ENCODE measurements around the gene ZC3H12C.

Gene ZC3H12C

DNA sequence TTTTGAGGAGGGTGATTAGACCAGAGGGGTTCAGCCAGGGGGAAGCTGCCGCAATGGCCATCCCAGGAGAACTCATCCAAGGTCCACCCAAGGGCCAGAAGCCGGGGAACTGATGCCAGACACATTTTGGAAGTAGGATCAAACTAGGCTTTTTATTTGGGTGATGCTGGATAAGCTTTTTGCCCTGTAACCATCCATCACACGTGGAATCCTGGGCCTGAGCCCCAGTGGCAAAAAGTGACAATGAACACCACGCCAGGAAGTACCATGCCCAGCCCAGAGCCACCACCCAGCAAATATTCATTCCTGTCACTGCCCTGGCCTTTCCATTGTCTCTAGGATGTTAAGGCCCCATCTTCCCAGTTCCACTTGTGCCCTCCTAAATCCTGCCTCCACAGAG lies 85.9 kb downstream of the ZC3H12C start:
- DNase-seq (ENCODE audit: low spot score) = no peak
- H3K4me3 ChIP-seq = no peak overlapping the region
- TF ChIP-seq, protein P1, sequence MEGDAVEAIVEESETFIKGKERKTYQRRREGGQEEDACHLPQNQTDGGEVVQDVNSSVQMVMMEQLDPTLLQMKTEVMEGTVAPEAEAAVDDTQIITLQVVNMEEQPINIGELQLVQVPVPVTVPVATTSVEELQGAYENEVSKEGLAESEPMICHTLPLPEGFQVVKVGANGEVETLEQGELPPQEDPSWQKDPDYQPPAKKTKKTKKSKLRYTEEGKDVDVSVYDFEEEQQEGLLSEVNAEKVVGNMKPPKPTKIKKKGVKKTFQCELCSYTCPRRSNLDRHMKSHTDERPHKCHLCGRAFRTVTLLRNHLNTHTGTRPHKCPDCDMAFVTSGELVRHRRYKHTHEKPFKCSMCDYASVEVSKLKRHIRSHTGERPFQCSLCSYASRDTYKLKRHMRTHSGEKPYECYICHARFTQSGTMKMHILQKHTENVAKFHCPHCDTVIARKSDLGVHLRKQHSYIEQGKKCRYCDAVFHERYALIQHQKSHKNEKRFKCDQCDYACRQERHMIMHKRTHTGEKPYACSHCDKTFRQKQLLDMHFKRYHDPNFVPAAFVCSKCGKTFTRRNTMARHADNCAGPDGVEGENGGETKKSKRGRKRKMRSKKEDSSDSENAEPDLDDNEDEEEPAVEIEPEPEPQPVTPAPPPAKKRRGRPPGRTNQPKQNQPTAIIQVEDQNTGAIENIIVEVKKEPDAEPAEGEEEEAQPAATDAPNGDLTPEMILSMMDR (IDR thresholded peaks at IDR 0.05) = no peak
- no peak overlapping the region for H3K27ac ChIP-seq

GRCh38 chr11:110182886-110183285 lies 89.7 kb downstream of the ZC3H12C start:
- DNase-seq (ENCODE audit: low spot score) = no peak
- TF ChIP-seq, protein P1 (IDR thresholded peaks at IDR 0.05) = no peak
- H3K4me3 ChIP-seq = no peak overlapping the region
- H3K27ac ChIP-seq = no peak overlapping the region

GRCh38 chr11:110184456-110184855 lies 91.3 kb downstream of the ZC3H12C start:
- no peak for DNase-seq (ENCODE audit: low spot score)
- TF ChIP-seq, protein P1 (IDR thresholded peaks at IDR 0.05) = no peak
- no peak overlapping the region for H3K4me3 ChIP-seq
- no peak overlapping the region for H3K27ac ChIP-seq

DNA sequence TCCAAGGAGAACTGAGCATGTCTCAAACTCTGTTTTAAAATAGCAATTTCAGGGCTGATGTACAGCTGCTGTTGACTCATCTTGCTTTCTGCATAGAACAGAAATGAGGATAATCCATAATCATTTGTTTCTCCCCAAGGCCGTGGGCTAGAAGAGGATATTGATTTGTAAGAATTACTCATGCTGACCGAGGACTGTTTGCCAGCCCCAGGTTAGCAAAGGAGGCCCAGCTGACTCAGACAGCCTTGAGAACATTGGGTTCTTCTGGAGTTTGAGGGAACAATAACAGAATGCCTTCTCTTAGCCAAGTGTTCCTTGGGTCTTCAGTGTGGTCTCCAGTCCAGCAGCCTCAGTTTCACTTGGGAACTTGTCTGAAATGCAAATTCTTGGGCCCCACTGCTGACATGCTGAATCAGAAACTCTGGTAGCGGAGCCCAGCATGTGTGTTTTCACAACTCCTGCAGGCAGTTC lies 92.0 kb downstream of the ZC3H12C start:
- TF ChIP-seq, protein P1 (IDR thresholded peaks at IDR 0.05) = no peak
- Histone ChIP-seq H3K4me3 (no peak overlapping the region), H3K27ac (no peak overlapping the region)
- DNase-seq (ENCODE audit: low spot score) = no peak

GRCh38 chr11:110185599-110185998 lies 92.4 kb downstream of the ZC3H12C start:
- H3K4me3 ChIP-seq = no peak overlapping the region
- DNase-seq (ENCODE audit: low spot score) = no peak
- no peak overlapping the region for H3K27ac ChIP-seq
- TF ChIP-seq, protein P1 (IDR thresholded peaks at IDR 0.05) = no peak

- no peak overlapping the region for H3K27ac ChIP-seq
- TF ChIP-seq, protein P1 (IDR thresholded peaks at IDR 0.05) = no peak
- no peak for DNase-seq (ENCODE audit: low spot score)
Measured at GRCh38 chr11:110186456-110186855, 93.3 kb downstream of the ZC3H12C start.

GRCh38 chr11:110186867-110187266 lies 93.7 kb downstream of the ZC3H12C start:
- Histone ChIP-seq H3K4me3 (no peak overlapping the region), H3K27ac (no peak overlapping the region)
- TF ChIP-seq, protein P1 (IDR thresholded peaks at IDR 0.05) = no peak
- DNase-seq (ENCODE audit: low spot score) = no peak

More at GRCh38 chr11:110186456-110186855, 93.3 kb downstream of the ZC3H12C start:
- no peak overlapping the region for H3K4me3 ChIP-seq

Data from coronary artery (tissue), 2 donors.